ENCODE measurements around the gene GYG1. TPM values are rescaled to one million over a fixed set of nuclear protein-coding genes. Genes with fewer than 3 reads are reported as not detected.

Gene GYG1
- total and polyA plus RNA-seq, 4 donors: 9.2 to 16.7 (median 13.4) TPM

- H3K36me3 ChIP-seq (ENCODE audit: control insufficient read depth in 4 of 4, insufficient read depth in 3 of 4, low read depth in 1 of 4, low read length in 3 of 4): peaks cover 10 to 27% (median 23%) of the 10 kb centered on the region in 4 donors
- H3K9me3 ChIP-seq (ENCODE audit: control insufficient read depth in 4 of 4, low read length in 3 of 4): no peaks in the 10 kb centered on the region
- no peak for DNase-seq (ENCODE audit: low spot score)
- no peak overlapping the region for H3K4me3 ChIP-seq (ENCODE audit: low read depth in 1 of 3, low read length in 3 of 3)
- no peak for TF ChIP-seq RAD21 (IDR thresholded peaks at IDR 0.05)
- no peak for TF ChIP-seq ATF3 (IDR thresholded peaks at IDR 0.05)
- TF ChIP-seq TAF1 (conservative IDR thresholded peaks at IDR 0.05): no peak
- no peak for TF ChIP-seq CTCF (IDR thresholded peaks at IDR 0.05; ENCODE audit: low read depth, low read length, missing input control)
- no peaks in the 10 kb centered on the region for H3K27me3 ChIP-seq (ENCODE audit: control insufficient read depth in 4 of 4, insufficient read depth in 4 of 4, low read length in 3 of 4)
- WGBS: 69% methylated on average over 7 of the region's 7 CpGs
- H3K27ac ChIP-seq (ENCODE audit: low read depth in 1 of 2, low read length in 2 of 2): no peak overlapping the region
- H3K9ac ChIP-seq (ENCODE audit: low read depth in 1 of 2, low read length in 2 of 2): no peak overlapping the region
- H3K4me1 ChIP-seq (ENCODE audit: control insufficient read depth in 4 of 4, insufficient read depth in 4 of 4, low read length in 3 of 4): no peaks in the 10 kb centered on the region
These were observed 7.5 kb downstream of the GYG1 start for GRCh38 chr3:148998715-148999423.

DNA sequence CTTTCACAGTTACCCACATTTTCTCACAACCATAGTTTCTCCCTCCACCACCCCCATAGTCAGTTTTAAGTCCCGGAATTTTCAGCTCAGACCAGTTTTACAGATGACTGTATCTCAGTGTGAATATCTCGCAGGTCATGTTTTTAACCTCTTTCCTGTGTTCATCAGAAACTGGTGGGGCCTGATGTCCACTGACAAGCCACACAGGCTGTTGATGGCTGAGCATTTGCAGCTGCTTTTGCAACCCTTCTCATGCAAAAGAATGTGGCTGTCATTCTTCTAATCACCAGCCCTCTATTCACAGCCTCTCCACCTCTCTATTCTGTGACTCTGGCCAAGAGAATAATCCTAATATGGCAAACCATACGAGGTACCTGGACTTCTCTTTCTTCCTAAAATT, 8.5 kb downstream of the GYG1 start:
- 85% methylated on average over 3 of the region's 3 CpGs for WGBS
- Histone ChIP-seq H3K27me3 (ENCODE audit: control insufficient read depth in 4 of 4, insufficient read depth in 4 of 4, low read length in 3 of 4) (no peaks in the 10 kb centered on the region), H3K4me1 (ENCODE audit: control insufficient read depth in 4 of 4, insufficient read depth in 4 of 4, low read length in 3 of 4) (peaks cover 0 to 6% (median 1%) of the 10 kb centered on the region in 4 donors), H3K9me3 (ENCODE audit: control insufficient read depth in 4 of 4, low read length in 3 of 4) (no peaks in the 10 kb centered on the region), H3K4me3 (ENCODE audit: low read depth in 1 of 3, low read length in 3 of 3) (no peak overlapping the region), H3K36me3 (ENCODE audit: control insufficient read depth in 4 of 4, insufficient read depth in 3 of 4, low read depth in 1 of 4, low read length in 3 of 4) (peaks cover 9 to 22% (median 21%) of the 10 kb centered on the region in 4 donors), H3K27ac (ENCODE audit: low read depth in 1 of 2, low read length in 2 of 2) (no peak overlapping the region), H3K9ac (ENCODE audit: low read depth in 1 of 2, low read length in 2 of 2) (no peak overlapping the region)
- no peak for TF ChIP-seq YY1 (IDR thresholded peaks at IDR 0.05)
- TF ChIP-seq MAX (IDR thresholded peaks at IDR 0.05): no peak
- TF ChIP-seq, protein P1, sequence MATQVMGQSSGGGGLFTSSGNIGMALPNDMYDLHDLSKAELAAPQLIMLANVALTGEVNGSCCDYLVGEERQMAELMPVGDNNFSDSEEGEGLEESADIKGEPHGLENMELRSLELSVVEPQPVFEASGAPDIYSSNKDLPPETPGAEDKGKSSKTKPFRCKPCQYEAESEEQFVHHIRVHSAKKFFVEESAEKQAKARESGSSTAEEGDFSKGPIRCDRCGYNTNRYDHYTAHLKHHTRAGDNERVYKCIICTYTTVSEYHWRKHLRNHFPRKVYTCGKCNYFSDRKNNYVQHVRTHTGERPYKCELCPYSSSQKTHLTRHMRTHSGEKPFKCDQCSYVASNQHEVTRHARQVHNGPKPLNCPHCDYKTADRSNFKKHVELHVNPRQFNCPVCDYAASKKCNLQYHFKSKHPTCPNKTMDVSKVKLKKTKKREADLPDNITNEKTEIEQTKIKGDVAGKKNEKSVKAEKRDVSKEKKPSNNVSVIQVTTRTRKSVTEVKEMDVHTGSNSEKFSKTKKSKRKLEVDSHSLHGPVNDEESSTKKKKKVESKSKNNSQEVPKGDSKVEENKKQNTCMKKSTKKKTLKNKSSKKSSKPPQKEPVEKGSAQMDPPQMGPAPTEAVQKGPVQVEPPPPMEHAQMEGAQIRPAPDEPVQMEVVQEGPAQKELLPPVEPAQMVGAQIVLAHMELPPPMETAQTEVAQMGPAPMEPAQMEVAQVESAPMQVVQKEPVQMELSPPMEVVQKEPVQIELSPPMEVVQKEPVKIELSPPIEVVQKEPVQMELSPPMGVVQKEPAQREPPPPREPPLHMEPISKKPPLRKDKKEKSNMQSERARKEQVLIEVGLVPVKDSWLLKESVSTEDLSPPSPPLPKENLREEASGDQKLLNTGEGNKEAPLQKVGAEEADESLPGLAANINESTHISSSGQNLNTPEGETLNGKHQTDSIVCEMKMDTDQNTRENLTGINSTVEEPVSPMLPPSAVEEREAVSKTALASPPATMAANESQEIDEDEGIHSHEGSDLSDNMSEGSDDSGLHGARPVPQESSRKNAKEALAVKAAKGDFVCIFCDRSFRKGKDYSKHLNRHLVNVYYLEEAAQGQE (IDR thresholded peaks at IDR 0.05): no peak
- no peak for TF ChIP-seq ATF3 (IDR thresholded peaks at IDR 0.05)
- TF ChIP-seq FOXA2 (IDR thresholded peaks at IDR 0.05): no peak
- TF ChIP-seq NR2F2 (IDR thresholded peaks at IDR 0.05): no peak
- no peak for DNase-seq (ENCODE audit: low spot score)

- Histone ChIP-seq H3K4me3 (ENCODE audit: low read depth in 1 of 3, low read length in 3 of 3) (no peak overlapping the region), H3K27ac (ENCODE audit: low read depth in 1 of 2, low read length in 2 of 2) (no peak overlapping the region), H3K4me1 (ENCODE audit: control insufficient read depth in 4 of 4, insufficient read depth in 4 of 4, low read length in 3 of 4) (peaks cover 0 to 7% (median 1%) of the 10 kb centered on the region in 4 donors)
- no peak for TF ChIP-seq YY1 (IDR thresholded peaks at IDR 0.05)
- no peak for TF ChIP-seq MAX (IDR thresholded peaks at IDR 0.05)
- no peak for TF ChIP-seq RAD21 (IDR thresholded peaks at IDR 0.05)
- TF ChIP-seq CTCF (IDR thresholded peaks at IDR 0.05; ENCODE audit: low read depth, low read length, missing input control): no peak
- no peak for TF ChIP-seq FOXA1 (IDR thresholded peaks at IDR 0.05)
- no peak for TF ChIP-seq NR2F2 (IDR thresholded peaks at IDR 0.05)
- no peak for TF ChIP-seq HNF4A (conservative IDR thresholded peaks at IDR 0.05)
- TF ChIP-seq SP1 (IDR thresholded peaks at IDR 0.05): no peak
- no peak for TF ChIP-seq FOXA2 (IDR thresholded peaks at IDR 0.05)
- no peak for TF ChIP-seq EGR1 (IDR thresholded peaks at IDR 0.05; ENCODE audit: low read depth in 2 of 2)
- TF ChIP-seq, protein P2, sequence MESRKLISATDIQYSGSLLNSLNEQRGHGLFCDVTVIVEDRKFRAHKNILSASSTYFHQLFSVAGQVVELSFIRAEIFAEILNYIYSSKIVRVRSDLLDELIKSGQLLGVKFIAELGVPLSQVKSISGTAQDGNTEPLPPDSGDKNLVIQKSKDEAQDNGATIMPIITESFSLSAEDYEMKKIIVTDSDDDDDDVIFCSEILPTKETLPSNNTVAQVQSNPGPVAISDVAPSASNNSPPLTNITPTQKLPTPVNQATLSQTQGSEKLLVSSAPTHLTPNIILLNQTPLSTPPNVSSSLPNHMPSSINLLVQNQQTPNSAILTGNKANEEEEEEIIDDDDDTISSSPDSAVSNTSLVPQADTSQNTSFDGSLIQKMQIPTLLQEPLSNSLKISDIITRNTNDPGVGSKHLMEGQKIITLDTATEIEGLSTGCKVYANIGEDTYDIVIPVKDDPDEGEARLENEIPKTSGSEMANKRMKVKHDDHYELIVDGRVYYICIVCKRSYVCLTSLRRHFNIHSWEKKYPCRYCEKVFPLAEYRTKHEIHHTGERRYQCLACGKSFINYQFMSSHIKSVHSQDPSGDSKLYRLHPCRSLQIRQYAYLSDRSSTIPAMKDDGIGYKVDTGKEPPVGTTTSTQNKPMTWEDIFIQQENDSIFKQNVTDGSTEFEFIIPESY (IDR thresholded peaks at IDR 0.05): no peak
- no peak for TF ChIP-seq TAF1 (conservative IDR thresholded peaks at IDR 0.05)
These were observed 8.9 kb downstream of the GYG1 start for GRCh38 chr3:149000206-149000745.

More at GRCh38 chr3:149000206-149000745, 8.9 kb downstream of the GYG1 start:
- H3K9me3 ChIP-seq (ENCODE audit: control insufficient read depth in 4 of 4, low read length in 3 of 4): no peaks in the 10 kb centered on the region
- WGBS: 85% methylated on average over 3 of the region's 3 CpGs
- no peaks in the 10 kb centered on the region for H3K27me3 ChIP-seq (ENCODE audit: control insufficient read depth in 4 of 4, insufficient read depth in 4 of 4, low read length in 3 of 4)
- no peak overlapping the region for H3K9ac ChIP-seq (ENCODE audit: low read depth in 1 of 2, low read length in 2 of 2)
- peaks cover 8 to 22% (median 21%) of the 10 kb centered on the region in 4 donors for H3K36me3 ChIP-seq (ENCODE audit: control insufficient read depth in 4 of 4, insufficient read depth in 3 of 4, low read depth in 1 of 4, low read length in 3 of 4)
- DNase-seq (ENCODE audit: low spot score): no peak

Data from liver (tissue), 9 donors.